IMR-90 (cell line): ENCODE data around the gene RAD52. TPM values are rescaled to one million over a fixed set of nuclear protein-coding genes. Genes with fewer than 3 reads are reported as not detected.

Experiments
- ATAC-seq: fragments of 200-7000 bp; cut with Tn5 transposase; 2 replicates; pipeline ENCODE4 v1.9.1; 2020; ENCODE audit warnings: low read depth, mild to moderate bottlenecking, moderate library complexity
- BruUV-seq: library from RNA; stranded (reverse); fragments of 400-500 nt; replicated peaks from 2 replicates; lab custom pipeline; 2021; lab: Mats Ljungman, UMichigan
- CTCF ChIA-PET: fragments of 300-600 bp; formaldehyde crosslinking; extraction: SDS; loops from one replicate; lab custom pipeline; 2021; ENCODE audit warnings: antibody characterized with exemption; lab: Yijun Ruan, JAX
- POLR2A ChIA-PET: fragments of 300-600 bp; sonication (Branson Sonifier 250); formaldehyde crosslinking; loops from one replicate; lab custom pipeline; 2022; ENCODE audit warnings: antibody characterized with exemption; ENCODE audit not compliant: unreplicated experiment; lab: Charles Lee
- DNase-seq: peaks from one replicate; pipeline ENCODE4 v3.0.0; 2013
- H2AFZ ChIP-seq: replicated peaks from 2 replicates; pipeline ENCODE3; 2013; ENCODE audit warnings: low read length, mild to moderate bottlenecking; ENCODE audit not compliant: poor library complexity
- H2AK5ac ChIP-seq: 2 replicates; pipeline ENCODE4 v1.6.1; 2013; ENCODE audit warnings: low read depth, low read length, inconsistent platforms
- H2AK9ac ChIP-seq: replicated peaks from 2 replicates; pipeline ENCODE3; 2013; ENCODE audit warnings: mild to moderate bottlenecking, low read depth, low read length, moderate library complexity; ENCODE audit not compliant: poor library complexity
- H2BK120ac ChIP-seq: 2 replicates; pipeline ENCODE4 v1.6.1; 2013; ENCODE audit warnings: low read depth, low read length, inconsistent platforms
- H2BK15ac ChIP-seq: 3 replicates; pipeline ENCODE4 v1.6.1; 2013; ENCODE audit warnings: low read depth, low read length, inconsistent platforms
- H2BK20ac ChIP-seq: 2 replicates; pipeline ENCODE4 v1.6.1; 2013; ENCODE audit warnings: low read depth, mild to moderate bottlenecking, inconsistent platforms, low read length, moderate library complexity
- H2BK5ac ChIP-seq: 2 replicates; pipeline ENCODE4 v1.6.1; 2013; ENCODE audit warnings: mild to moderate bottlenecking, low read depth, low read length, inconsistent platforms; ENCODE audit not compliant: poor library complexity, severe bottlenecking
- H3K14ac ChIP-seq: replicated peaks from 2 replicates; pipeline ENCODE4 v1.6.1; 2013; ENCODE audit warnings: low read depth, low read length, inconsistent platforms
- H3K18ac ChIP-seq: 2 replicates; pipeline ENCODE4 v1.6.1; 2013; ENCODE audit warnings: low read depth, low read length, control low read depth
- H3K23ac ChIP-seq: 2 replicates; pipeline ENCODE4 v1.6.1; 2013; ENCODE audit warnings: low read depth, low read length, inconsistent platforms
- H3K27ac ChIP-seq: 2 replicates; pipeline ENCODE4 v1.5.1; 2013; ENCODE audit warnings: mild to moderate bottlenecking, control low read depth, low read length; ENCODE audit not compliant: insufficient read depth
- H3K27me3 ChIP-seq: 2 replicates; pipeline ENCODE4 v1.6.1; 2013; ENCODE audit warnings: low read length; ENCODE audit not compliant: control insufficient read depth, insufficient read depth
- H3K36me3 ChIP-seq: 2 replicates; pipeline ENCODE4 v1.6.1; 2013; ENCODE audit warnings: low read length, mixed read lengths; ENCODE audit not compliant: control insufficient read depth, insufficient read depth
- H3K4ac ChIP-seq: 2 replicates; pipeline ENCODE4 v1.6.1; 2013; ENCODE audit warnings: low read depth, low read length, inconsistent platforms
- H3K4me1 ChIP-seq: 2 replicates; pipeline ENCODE4 v1.6.1; 2013; ENCODE audit warnings: low read length, mixed read lengths; ENCODE audit not compliant: control insufficient read depth, insufficient read depth
- H3K4me2 ChIP-seq: 2 replicates; pipeline ENCODE4 v1.6.1; 2013; ENCODE audit warnings: low read depth, mild to moderate bottlenecking, control low read depth, low read length, moderate library complexity
- H3K4me3 ChIP-seq: 2 replicates; pipeline ENCODE4 v1.5.1; 2013; ENCODE audit warnings: low read depth, mild to moderate bottlenecking, control low read depth, low read length, moderate library complexity; ENCODE audit not compliant: insufficient read depth
- H3K56ac ChIP-seq: 2 replicates; pipeline ENCODE4 v1.6.1; 2013; ENCODE audit warnings: low read length, inconsistent platforms; ENCODE audit not compliant: insufficient read depth; ENCODE audit errors: extremely low read depth
- H3K79me1 ChIP-seq, 2 experiments: 2 replicates each; pipeline ENCODE4 v1.6.1; 2013; ENCODE audit warnings: low read length in 2 of 2, inconsistent platforms in 1 of 2, low read depth in 1 of 2
- H3K9ac ChIP-seq: 2 replicates; pipeline ENCODE4 v1.6.1; 2013; ENCODE audit warnings: low read depth, low read length, control low read depth
- H3K9me1 ChIP-seq: 2 replicates; pipeline ENCODE4 v1.6.1; 2013; ENCODE audit warnings: low read length, inconsistent platforms; ENCODE audit not compliant: insufficient read depth
- H3K9me3 ChIP-seq: 2 replicates; pipeline ENCODE4 v1.6.1; 2013; ENCODE audit warnings: low read length; ENCODE audit not compliant: control insufficient read depth, insufficient read depth
- H4K20me1 ChIP-seq: 2 replicates; pipeline ENCODE4 v1.6.1; 2013; ENCODE audit warnings: low read length, inconsistent platforms; ENCODE audit not compliant: insufficient read depth
- H4K5ac ChIP-seq: 2 replicates; pipeline ENCODE4 v1.6.1; 2013; ENCODE audit warnings: mild to moderate bottlenecking, low read depth, low read length, control low read depth
- H4K8ac ChIP-seq, 2 experiments: 2 replicates each; pipeline ENCODE4 v1.6.1; 2013; ENCODE audit warnings: low read depth in 2 of 2, low read length in 2 of 2, control low read depth in 1 of 2, inconsistent platforms in 1 of 2
- H4K91ac ChIP-seq: 2 replicates; pipeline ENCODE4 v1.6.1; 2013; ENCODE audit warnings: low read depth, low read length, inconsistent platforms; ENCODE audit not compliant: insufficient read depth
- BHLHE40 ChIP-seq: fragments of 150-350 bp; IDR thresholded peaks from 2 replicates; pipeline ENCODE4 v1.6.1; 2016; ENCODE audit warnings: mild to moderate bottlenecking, low read depth, low read length
- CEBPB ChIP-seq: IDR thresholded peaks from 2 replicates; pipeline ENCODE4 v1.6.1; 2012; ENCODE audit warnings: low read depth, low read length, improper control_type of control experiment
- CHD1 ChIP-seq: IDR thresholded peaks from 2 replicates; pipeline ENCODE4 v1.6.1; 2012; ENCODE audit warnings: low read depth, low read length, improper control_type of control experiment
- FOS ChIP-seq: fragments of 150-350 bp; IDR thresholded peaks from 2 replicates; pipeline ENCODE4 v1.6.1; 2016; ENCODE audit warnings: low read depth, low read length
- MAFK ChIP-seq: IDR thresholded peaks from 2 replicates; pipeline ENCODE4 v1.6.1; 2012; ENCODE audit warnings: low read depth, low read length, improper control_type of control experiment
- MAZ ChIP-seq: IDR thresholded peaks from 2 replicates; pipeline ENCODE4 v1.6.1; 2012; ENCODE audit warnings: low read depth, mild to moderate bottlenecking, low read length, improper control_type of control experiment, moderate library complexity, borderline replicate concordance
- MXI1 ChIP-seq: IDR thresholded peaks from 2 replicates; pipeline ENCODE4 v1.6.1; 2012; ENCODE audit warnings: low read depth, mild to moderate bottlenecking, low read length, moderate library complexity, borderline replicate concordance
- NFE2L2 ChIP-seq: fragments of 150-350 bp; IDR thresholded peaks from 2 replicates; pipeline ENCODE4 v1.6.1; 2016; ENCODE audit warnings: low read depth, mild to moderate bottlenecking, low read length
- POLR2A ChIP-seq: IDR thresholded peaks from 2 replicates; pipeline ENCODE4 v1.6.1; 2012; ENCODE audit warnings: mild to moderate bottlenecking, low read depth, low read length
- RAD21 ChIP-seq: IDR thresholded peaks from 2 replicates; pipeline ENCODE4 v1.6.1; 2012; ENCODE audit warnings: low read length, improper control_type of control experiment
- RCOR1 ChIP-seq: IDR thresholded peaks from 2 replicates; pipeline ENCODE4 v1.6.1; 2012; ENCODE audit warnings: mild to moderate bottlenecking, low read length, improper control_type of control experiment; ENCODE audit not compliant: insufficient replicate concordance
- RFX5 ChIP-seq: IDR thresholded peaks from 2 replicates; pipeline ENCODE4 v1.8.0; 2012; ENCODE audit warnings: low read depth, mild to moderate bottlenecking, low read length, moderate library complexity
- SMC3 ChIP-seq: fragments of 150-350 bp; IDR thresholded peaks from 2 replicates; pipeline ENCODE4 v1.6.1; 2016; ENCODE audit warnings: low read depth, mild to moderate bottlenecking, antibody characterized with exemption, low read length, moderate library complexity
- WGBS, 2 experiments: methylation state at CpG; one replicate each; pipeline versions ENCODE4 v1.1.5 to v1.1.7; 2013; ENCODE audit warnings: missing lambda C conversion rate in 2 of 2; ENCODE audit not compliant: insufficient read length in 1 of 2; ENCODE audit errors: extremely low coverage in 2 of 2; 5-methylcytosine and 5-hydroxymethylcytosine counted together
- dilution Hi-C: fragments of 300-500 bp; cut with HindIII; formaldehyde crosslinking; loops from one replicate; pipeline ENCODE4 v1.14.3; 2018; ENCODE audit warnings: low sequenced_read_pairs; ENCODE audit not compliant: unreplicated experiment
- in situ Hi-C: fragments of 300-500 bp; cut with MboI; formaldehyde crosslinking; loops from 3 replicates; pipeline ENCODE4 v1.14.3; 2019; ENCODE audit warnings: low sequenced_read_pairs, inconsistent platforms, mixed read lengths
- intact Hi-C: fragments of 100-400 bp; cut with micrococcal nuclease; formaldehyde crosslinking; loops from 2 replicates; pipeline ENCODE4 v1.10.0; 2022
- polyA plus RNA-seq, 3 experiments: library from polyadenylated mRNA; depleted of rRNA; stranded (reverse); fragments of >200 nt; gene quantifications; 2 replicates each; pipeline ENCODE4 v1.2.3, GENCODE V29; 2012; ENCODE audit warnings: low replicate concordance in 1 of 3
- total RNA-seq: library from RNA; depleted of rRNA; stranded (reverse); fragments of >200 nt; gene quantifications from 2 replicates; pipeline ENCODE4 v1.2.3, GENCODE V29; 2012
- TF ChIP-seq, protein P1 (sequence below): conservative IDR thresholded peaks from 2 replicates; pipeline ENCODE4 v1.5.1; 2012; ENCODE audit warnings: mild to moderate bottlenecking, low read depth, low read length, improper control_type of control experiment
- TF ChIP-seq, protein P2 (sequence below): fragments of 150-350 bp; IDR thresholded peaks from 2 replicates; pipeline ENCODE4 v1.6.1; 2016; ENCODE audit warnings: low read depth, mild to moderate bottlenecking, low read length, moderate library complexity, borderline replicate concordance
- TF ChIP-seq, protein P3 (sequence below): fragments of 150-350 bp; IDR thresholded peaks from 2 replicates; pipeline ENCODE4 v1.6.1; 2017; ENCODE audit warnings: mild to moderate bottlenecking, antibody characterized with exemption, low read length, low read depth

The RAD52 gene
- total and polyA plus RNA-seq, 2 of the 4 experiments (the other 2 are of a cell fraction): 10.7 to 11.3 TPM

DNA sequence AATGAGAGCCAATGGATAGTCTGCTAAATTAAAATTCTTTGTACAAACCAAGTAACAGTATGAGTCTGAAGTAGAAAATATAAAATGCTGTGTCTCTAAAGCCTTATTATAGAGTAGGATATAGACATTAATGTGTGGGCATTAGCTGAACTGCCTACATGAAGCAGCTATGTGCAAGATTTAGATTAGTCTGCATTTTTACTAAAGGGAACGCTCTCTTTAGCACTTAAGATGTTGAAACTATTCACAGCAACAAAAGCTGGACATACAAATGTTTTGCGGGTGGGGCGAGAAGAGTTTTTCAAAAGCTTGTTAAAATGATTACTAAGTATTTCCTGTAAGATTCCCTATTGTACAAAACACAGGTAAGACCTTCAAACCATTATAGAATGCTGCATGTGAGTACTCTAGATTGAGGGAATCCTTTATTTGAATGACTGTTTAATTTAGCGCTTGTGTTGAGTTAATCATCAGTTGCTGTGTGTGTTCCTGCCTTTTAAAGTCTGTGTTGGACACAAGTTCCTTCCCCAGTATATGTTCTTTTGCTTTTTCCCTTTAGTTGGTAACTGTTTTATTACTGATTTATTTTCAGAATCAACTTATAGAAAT lies 87.1 kb downstream of the RAD52 start:
- no peak overlapping the region for H3K14ac ChIP-seq
- H2AFZ ChIP-seq: no peak overlapping the region
- dilution Hi-C loops: no loop called here
- no peak overlapping the region for H3K56ac ChIP-seq
- WGBS, 2 experiments: no CpG with 5 or more reads among the region's 4 CpGs
- H4K20me1 ChIP-seq: no peaks in the 10 kb centered on the region
- no peak for TF ChIP-seq NFE2L2
- no peak for TF ChIP-seq FOS
- TF ChIP-seq RAD21: no peak
- no peak for TF ChIP-seq POLR2A
- TF ChIP-seq, protein P1, sequence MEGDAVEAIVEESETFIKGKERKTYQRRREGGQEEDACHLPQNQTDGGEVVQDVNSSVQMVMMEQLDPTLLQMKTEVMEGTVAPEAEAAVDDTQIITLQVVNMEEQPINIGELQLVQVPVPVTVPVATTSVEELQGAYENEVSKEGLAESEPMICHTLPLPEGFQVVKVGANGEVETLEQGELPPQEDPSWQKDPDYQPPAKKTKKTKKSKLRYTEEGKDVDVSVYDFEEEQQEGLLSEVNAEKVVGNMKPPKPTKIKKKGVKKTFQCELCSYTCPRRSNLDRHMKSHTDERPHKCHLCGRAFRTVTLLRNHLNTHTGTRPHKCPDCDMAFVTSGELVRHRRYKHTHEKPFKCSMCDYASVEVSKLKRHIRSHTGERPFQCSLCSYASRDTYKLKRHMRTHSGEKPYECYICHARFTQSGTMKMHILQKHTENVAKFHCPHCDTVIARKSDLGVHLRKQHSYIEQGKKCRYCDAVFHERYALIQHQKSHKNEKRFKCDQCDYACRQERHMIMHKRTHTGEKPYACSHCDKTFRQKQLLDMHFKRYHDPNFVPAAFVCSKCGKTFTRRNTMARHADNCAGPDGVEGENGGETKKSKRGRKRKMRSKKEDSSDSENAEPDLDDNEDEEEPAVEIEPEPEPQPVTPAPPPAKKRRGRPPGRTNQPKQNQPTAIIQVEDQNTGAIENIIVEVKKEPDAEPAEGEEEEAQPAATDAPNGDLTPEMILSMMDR: no peak
- TF ChIP-seq, protein P2, sequence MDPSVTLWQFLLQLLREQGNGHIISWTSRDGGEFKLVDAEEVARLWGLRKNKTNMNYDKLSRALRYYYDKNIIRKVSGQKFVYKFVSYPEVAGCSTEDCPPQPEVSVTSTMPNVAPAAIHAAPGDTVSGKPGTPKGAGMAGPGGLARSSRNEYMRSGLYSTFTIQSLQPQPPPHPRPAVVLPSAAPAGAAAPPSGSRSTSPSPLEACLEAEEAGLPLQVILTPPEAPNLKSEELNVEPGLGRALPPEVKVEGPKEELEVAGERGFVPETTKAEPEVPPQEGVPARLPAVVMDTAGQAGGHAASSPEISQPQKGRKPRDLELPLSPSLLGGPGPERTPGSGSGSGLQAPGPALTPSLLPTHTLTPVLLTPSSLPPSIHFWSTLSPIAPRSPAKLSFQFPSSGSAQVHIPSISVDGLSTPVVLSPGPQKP: no peak
- no peak for TF ChIP-seq MXI1
- no peak for TF ChIP-seq MAZ
- TF ChIP-seq CHD1: no peak
- no peak for TF ChIP-seq SMC3
- no peak for TF ChIP-seq BHLHE40
- TF ChIP-seq RFX5: no peak
- TF ChIP-seq, protein P3, sequence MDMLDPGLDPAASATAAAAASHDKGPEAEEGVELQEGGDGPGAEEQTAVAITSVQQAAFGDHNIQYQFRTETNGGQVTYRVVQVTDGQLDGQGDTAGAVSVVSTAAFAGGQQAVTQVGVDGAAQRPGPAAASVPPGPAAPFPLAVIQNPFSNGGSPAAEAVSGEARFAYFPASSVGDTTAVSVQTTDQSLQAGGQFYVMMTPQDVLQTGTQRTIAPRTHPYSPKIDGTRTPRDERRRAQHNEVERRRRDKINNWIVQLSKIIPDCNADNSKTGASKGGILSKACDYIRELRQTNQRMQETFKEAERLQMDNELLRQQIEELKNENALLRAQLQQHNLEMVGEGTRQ: no peak
- TF ChIP-seq MAFK: no peak
- TF ChIP-seq CEBPB: no peak
- TF ChIP-seq RCOR1: no peak
- POLR2A ChIA-PET: no interaction called here
- no peak overlapping the region for H3K4me3 ChIP-seq
- CTCF ChIA-PET: no interaction called here
- H3K23ac ChIP-seq: no peak overlapping the region
- no peak overlapping the region for H2BK5ac ChIP-seq
- no peak overlapping the region for H2AK9ac ChIP-seq
- no peak overlapping the region for H2BK120ac ChIP-seq
- H3K4ac ChIP-seq: no peak overlapping the region
- no peak overlapping the region for H2BK15ac ChIP-seq
- no peak overlapping the region for H3K27ac ChIP-seq
- intact Hi-C loops: no loop called here
- no peak overlapping the region for H4K8ac ChIP-seq
- no peak overlapping the region for H4K5ac ChIP-seq
- H4K91ac ChIP-seq: no peak overlapping the region
- H3K4me2 ChIP-seq: no peak overlapping the region
- in situ Hi-C loops: no loop called here
- DNase-seq: no peak
- H3K9me1 ChIP-seq: no peaks in the 10 kb centered on the region
- peaks cover 3 to 14% of the 10 kb centered on the region in 2 experiments; a peak in 2 of 4 replicates for H3K79me1 ChIP-seq
- ATAC-seq: no peak
- H2AK5ac ChIP-seq: no peak overlapping the region
- no peak overlapping the region for H2BK20ac ChIP-seq
- H3K9ac ChIP-seq: no peak overlapping the region
- H3K9me3 ChIP-seq: no peaks in the 10 kb centered on the region
- H3K18ac ChIP-seq: no peak overlapping the region
- H3K27me3 ChIP-seq: no peaks in the 10 kb centered on the region
- BruUV-seq: no TSS peak
- H3K4me1 ChIP-seq: 0 out of 2 replicates have a peak, but pooled peaks cover 3% of the 10 kb centered on the region
- H3K36me3 ChIP-seq: peaks cover 28% of the 10 kb centered on the region
